Ascending aorta (tissue), 2 donors: Measurements from ENCODE around the gene SRSF5. TPM values are rescaled to one million over a fixed set of nuclear protein-coding genes. Genes with fewer than 3 reads are reported as not detected.
A peak's percentile ranks its signal among the peaks of the same experiment; 100 is the strongest.

Experiments used
- DNase-seq, 2 donors: peaks; one replicate each; pipeline ENCODE4 v3.0.0-alpha.2; 2019; ENCODE audit warnings: low spot score in 2 of 2
- H3K27ac ChIP-seq, 2 donors: fragments of 200-600 bp; sonication (generic); one replicate each; pipeline ENCODE4 v1.5.1; 2016 to 2017; ENCODE audit warnings: mild to moderate bottlenecking in 1 of 2
- H3K27me3 ChIP-seq: fragments of 200-600 bp; sonication (generic); one replicate; pipeline ENCODE4 v1.5.1; 2017
- H3K36me3 ChIP-seq, 2 donors: fragments of 200-600 bp; sonication (generic); one replicate each; pipeline ENCODE4 v1.5.1; 2016
- H3K4me1 ChIP-seq, 2 donors: fragments of 200-600 bp; sonication (generic); one replicate each; pipeline ENCODE4 v1.5.1; 2016 to 2017; ENCODE audit warnings: mild to moderate bottlenecking in 1 of 2
- H3K4me3 ChIP-seq, 2 donors: fragments of 200-600 bp; sonication (generic); one replicate each; pipeline ENCODE4 v1.5.1; 2016 to 2017; ENCODE audit warnings: mild to moderate bottlenecking in 1 of 2
- H3K9me3 ChIP-seq, 2 donors: fragments of 200-600 bp; sonication (generic); one replicate each; pipeline ENCODE4 v1.5.1; 2016
- intact Hi-C: fragments of 100-400 bp; cut with DNase I; formaldehyde crosslinking; loops from one replicate; pipeline ENCODE4 v1.15.1; 2023
- total RNA-seq: library from RNA; depleted of rRNA; stranded (reverse); fragments of >200 nt; gene quantifications from one replicate; pipeline ENCODE4 v1.1.0, GENCODE V29; 2016
- TF ChIP-seq, protein P1 (sequence below), 3 experiments: fragments of 200-600 bp in 2 of 3; fragments of 450-650 bp in 1 of 3; sonication (generic) in 2 of 3; IDR thresholded peaks; one replicate each; pipeline ENCODE4 v1.5.1; 2016 to 2019; ENCODE audit warnings: antibody characterized with exemption in 3 of 3, mild to moderate bottlenecking in 1 of 3, moderate library complexity in 1 of 3

SRSF5 gene
- total RNA-seq, 1 donor from 2014 or later = 113 TPM

DNA sequence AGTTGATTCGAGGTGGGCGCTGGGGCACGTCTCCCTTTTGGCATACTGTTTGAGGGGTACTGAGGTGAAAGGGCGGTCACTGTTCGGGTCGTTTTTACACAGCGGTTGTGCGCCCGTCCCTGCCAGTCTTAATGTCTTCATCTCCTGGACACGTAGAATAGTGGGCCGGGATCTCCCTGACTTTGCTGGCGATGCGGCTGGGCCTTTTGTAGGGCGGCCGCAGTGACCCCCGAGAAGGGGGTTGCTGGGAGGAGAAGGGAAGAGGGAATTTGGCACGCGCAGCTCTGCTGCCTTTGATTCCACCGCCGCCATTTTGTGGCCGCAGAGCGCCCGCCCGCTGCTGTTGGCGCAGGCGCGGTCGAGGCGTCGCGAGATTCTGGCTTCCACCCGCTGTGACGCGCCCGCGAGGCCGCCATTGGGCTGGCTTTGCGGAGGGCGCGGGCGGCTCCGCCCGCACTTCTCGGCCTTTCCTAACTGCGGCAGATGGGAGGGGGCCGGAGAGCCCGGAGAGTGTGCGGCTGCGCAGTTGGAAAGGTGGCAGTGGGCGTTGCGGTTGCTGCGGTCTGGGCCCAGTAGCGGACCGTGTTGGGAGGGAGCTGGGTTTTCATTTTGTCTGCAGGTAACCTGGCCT lies 542 bp downstream of the SRSF5 start:
- Histone ChIP-seq H3K36me3 (peaks cover 39 to 44% of the 10 kb centered on the region in 2 donors), H3K27ac (peak overlapping the region; percentile 100), H3K4me1 (peaks cover 19 to 37% of the 10 kb centered on the region in 2 donors), H3K27me3 (no peaks in the 10 kb centered on the region), H3K4me3 (peak overlapping the region; percentile 91 to 99), H3K9me3 (no peaks in the 10 kb centered on the region)
- DNase-seq = peak; percentile 61 to 94
- TF ChIP-seq, protein P1, sequence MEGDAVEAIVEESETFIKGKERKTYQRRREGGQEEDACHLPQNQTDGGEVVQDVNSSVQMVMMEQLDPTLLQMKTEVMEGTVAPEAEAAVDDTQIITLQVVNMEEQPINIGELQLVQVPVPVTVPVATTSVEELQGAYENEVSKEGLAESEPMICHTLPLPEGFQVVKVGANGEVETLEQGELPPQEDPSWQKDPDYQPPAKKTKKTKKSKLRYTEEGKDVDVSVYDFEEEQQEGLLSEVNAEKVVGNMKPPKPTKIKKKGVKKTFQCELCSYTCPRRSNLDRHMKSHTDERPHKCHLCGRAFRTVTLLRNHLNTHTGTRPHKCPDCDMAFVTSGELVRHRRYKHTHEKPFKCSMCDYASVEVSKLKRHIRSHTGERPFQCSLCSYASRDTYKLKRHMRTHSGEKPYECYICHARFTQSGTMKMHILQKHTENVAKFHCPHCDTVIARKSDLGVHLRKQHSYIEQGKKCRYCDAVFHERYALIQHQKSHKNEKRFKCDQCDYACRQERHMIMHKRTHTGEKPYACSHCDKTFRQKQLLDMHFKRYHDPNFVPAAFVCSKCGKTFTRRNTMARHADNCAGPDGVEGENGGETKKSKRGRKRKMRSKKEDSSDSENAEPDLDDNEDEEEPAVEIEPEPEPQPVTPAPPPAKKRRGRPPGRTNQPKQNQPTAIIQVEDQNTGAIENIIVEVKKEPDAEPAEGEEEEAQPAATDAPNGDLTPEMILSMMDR (IDR thresholded peaks at IDR 0.05) = no peak
- intact Hi-C loops = loop anchor here (2.0 to 5.0 kb wide), 4 partner anchors 157 to 1950 kb away; partner anchors contain the start of genes ERH, PCNX1, RAD51B and SLC39A9

DNA sequence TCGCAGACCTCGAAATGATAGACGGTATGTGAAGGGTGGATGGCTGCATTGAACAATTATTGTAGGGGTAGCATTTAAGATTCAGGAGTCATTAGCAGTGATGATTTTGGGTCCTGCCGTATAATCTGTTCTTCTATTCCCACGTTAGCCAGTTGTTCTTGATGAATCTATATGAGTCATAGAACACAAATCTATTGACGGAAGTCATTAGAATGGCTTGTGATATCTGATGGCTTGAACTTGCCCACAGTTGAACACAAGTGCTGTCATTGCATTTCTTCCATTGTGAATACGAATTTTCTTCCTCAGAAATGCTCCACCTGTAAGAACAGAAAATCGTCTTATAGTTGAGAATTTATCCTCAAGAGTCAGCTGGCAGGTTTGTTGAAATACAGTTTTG lies 1.9 kb downstream of the SRSF5 start:
- DNase-seq = no peak
- TF ChIP-seq, protein P1 (IDR thresholded peaks at IDR 0.05) = no peak
- Histone ChIP-seq H3K27me3 (no peaks in the 10 kb centered on the region), H3K4me1 (peaks cover 19 to 41% of the 10 kb centered on the region in 2 donors), H3K36me3 (peaks cover 50 to 58% of the 10 kb centered on the region in 2 donors), H3K9me3 (no peaks in the 10 kb centered on the region), H3K4me3 (peak overlapping the region; percentile 91 to 99), H3K27ac (no peak overlapping the region)
- intact Hi-C loops = loop anchor here (5.0 kb wide), 3 partner anchors 372 to 1952 kb away; partner anchors contain the start of genes ERH, PCNX1, RAD51B and SLC39A9

GRCh38 chr14:69769623-69770022 lies 2.7 kb downstream of the SRSF5 start:
- H3K4me3 ChIP-seq = peak overlapping the region; percentile 6 to 99
- H3K27ac ChIP-seq = no peak overlapping the region
- intact Hi-C loops = loop anchor here (5.0 kb wide), 3 partner anchors 372 to 1952 kb away; partner anchors contain the start of genes ERH, PCNX1, RAD51B and SLC39A9
- TF ChIP-seq, protein P1 (IDR thresholded peaks at IDR 0.05) = no peak
- peaks cover 58 to 66% of the 10 kb centered on the region in 2 donors for H3K36me3 ChIP-seq
- no peaks in the 10 kb centered on the region for H3K9me3 ChIP-seq
- H3K4me1 ChIP-seq = peaks cover 19 to 41% of the 10 kb centered on the region in 2 donors
- DNase-seq = no peak
- H3K27me3 ChIP-seq = no peaks in the 10 kb centered on the region

DNA sequence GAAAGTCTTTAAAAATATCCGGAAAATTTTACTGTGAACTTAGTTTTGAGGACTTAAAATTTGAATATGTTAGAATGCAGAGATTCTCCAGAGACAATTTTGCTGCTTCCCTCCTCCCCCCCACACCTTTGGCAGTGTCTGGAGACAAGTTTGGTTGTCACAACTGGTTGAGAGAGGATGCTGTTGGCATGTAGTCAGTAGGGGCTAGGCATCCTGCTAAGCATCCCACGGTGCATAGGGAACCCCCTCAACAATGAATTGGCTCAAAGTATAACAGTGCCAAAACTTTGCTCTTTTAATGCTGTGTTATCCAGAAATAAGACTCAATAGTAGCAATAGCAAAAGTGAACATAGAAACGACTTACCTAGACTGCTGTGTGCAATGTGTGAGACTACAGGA lies 3.6 kb downstream of the SRSF5 start:
- Histone ChIP-seq H3K4me3 (peak overlapping the region in 1 of 2 donors; percentile 7), H3K4me1 (peaks cover 19 to 41% of the 10 kb centered on the region in 2 donors), H3K27ac (no peak overlapping the region), H3K36me3 (peaks cover 62 to 71% of the 10 kb centered on the region in 2 donors), H3K27me3 (no peaks in the 10 kb centered on the region), H3K9me3 (no peaks in the 10 kb centered on the region)
- no peak for DNase-seq
- intact Hi-C loops = no loop called here
- TF ChIP-seq, protein P1 (IDR thresholded peaks at IDR 0.05) = no peak

DNA sequence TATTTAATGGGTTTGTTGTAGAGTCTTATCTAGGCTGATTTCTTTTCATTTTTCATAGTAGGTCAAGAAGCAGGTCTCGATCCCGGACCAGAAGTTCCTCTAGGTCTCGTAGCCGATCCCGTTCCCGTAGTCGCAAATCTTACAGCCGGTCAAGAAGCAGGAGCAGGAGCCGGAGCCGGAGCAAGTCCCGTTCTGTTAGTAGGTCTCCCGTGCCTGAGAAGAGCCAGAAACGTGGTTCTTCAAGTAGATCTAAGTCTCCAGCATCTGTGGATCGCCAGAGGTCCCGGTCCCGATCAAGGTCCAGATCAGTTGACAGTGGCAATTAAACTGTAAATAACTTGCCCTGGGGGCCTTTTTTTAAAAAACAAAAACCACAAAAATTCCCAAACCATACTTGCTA lies 4.2 kb downstream of the SRSF5 start:
- H3K27me3 ChIP-seq = no peaks in the 10 kb centered on the region
- H3K4me1 ChIP-seq = peaks cover 19 to 39% of the 10 kb centered on the region in 2 donors
- H3K4me3 ChIP-seq = no peak overlapping the region
- intact Hi-C loops = no loop called here
- no peak for DNase-seq
- no peak overlapping the region for H3K27ac ChIP-seq
- H3K36me3 ChIP-seq = peaks cover 68 to 77% of the 10 kb centered on the region in 2 donors
- TF ChIP-seq, protein P1 (IDR thresholded peaks at IDR 0.05) = no peak
- no peaks in the 10 kb centered on the region for H3K9me3 ChIP-seq
